H9 (cell line): Measurements from ENCODE around the gene FADS2. TPM values are rescaled to one million over a fixed set of nuclear protein-coding genes. Genes with fewer than 3 reads are reported as not detected.

Experiments used
- DNase-seq: peaks from one replicate; pipeline ENCODE4 v3.0.0-alpha.2; 2017
- H2AFZ ChIP-seq: one replicate; pipeline ENCODE4 v1.6.1; 2013; ENCODE audit warnings: mild to moderate bottlenecking, low read length, control low read depth, moderate library complexity
- H2AK5ac ChIP-seq: 2 replicates; pipeline ENCODE4 v1.6.1; 2013; ENCODE audit warnings: low read length, control low read depth, mixed read lengths; ENCODE audit not compliant: insufficient read length
- H2BK120ac ChIP-seq: one replicate; pipeline ENCODE4 v1.6.1; 2013; ENCODE audit warnings: low read depth, mild to moderate bottlenecking, low read length, control low read depth, inconsistent platforms; ENCODE audit not compliant: poor library complexity, severe bottlenecking
- H2BK12ac ChIP-seq: 2 replicates; pipeline ENCODE4 v1.6.1; 2013; ENCODE audit warnings: low read length, control low read depth, mixed read lengths, low read depth; ENCODE audit not compliant: insufficient read length
- H2BK15ac ChIP-seq: 2 replicates; pipeline ENCODE4 v1.6.1; 2013; ENCODE audit warnings: low read depth, low read length, control low read depth
- H2BK20ac ChIP-seq: one replicate; pipeline ENCODE4 v1.6.1; 2013; ENCODE audit warnings: low read depth, mild to moderate bottlenecking, low read length, control low read depth, inconsistent platforms; ENCODE audit not compliant: poor library complexity, severe bottlenecking
- H2BK5ac ChIP-seq: 2 replicates; pipeline ENCODE4 v1.6.1; 2013; ENCODE audit warnings: low read length, control low read depth, mixed read lengths; ENCODE audit not compliant: insufficient read length
- H3K14ac ChIP-seq: 2 replicates; pipeline ENCODE4 v1.6.1; 2013; ENCODE audit warnings: low read length, control low read depth; ENCODE audit not compliant: insufficient read depth
- H3K18ac ChIP-seq: 2 replicates; pipeline ENCODE4 v1.6.1; 2013; ENCODE audit warnings: low read depth, mild to moderate bottlenecking, mixed read lengths, low read length, control low read depth; ENCODE audit not compliant: insufficient read length
- H3K23ac ChIP-seq: 2 replicates; pipeline ENCODE4 v1.6.1; 2013; ENCODE audit warnings: low read length, control low read depth, mixed read lengths, low read depth; ENCODE audit not compliant: insufficient read length
- H3K23me2 ChIP-seq: 2 replicates; pipeline ENCODE4 v1.6.1; 2013; ENCODE audit warnings: low read depth, mild to moderate bottlenecking, mixed read lengths, low read length, control low read depth; ENCODE audit not compliant: insufficient read length, poor library complexity, severe bottlenecking
- H3K27ac ChIP-seq: 2 replicates; pipeline ENCODE4 v1.5.1; 2013; ENCODE audit warnings: low read length, control low read depth, mixed read lengths, low read depth; ENCODE audit not compliant: insufficient read length
- H3K27me3 ChIP-seq: 2 replicates; pipeline ENCODE4 v1.6.1; 2013; ENCODE audit warnings: low read length, control low read depth, inconsistent platforms; ENCODE audit not compliant: insufficient read depth
- H3K4ac ChIP-seq: 2 replicates; pipeline ENCODE4 v1.6.1; 2013; ENCODE audit warnings: low read depth, mild to moderate bottlenecking, control low read depth, inconsistent platforms, low read length, moderate library complexity
- H3K4me1 ChIP-seq: 2 replicates; pipeline ENCODE4 v1.6.1; 2013; ENCODE audit warnings: low read length, control low read depth, inconsistent platforms; ENCODE audit not compliant: insufficient read depth
- H3K4me2 ChIP-seq: 2 replicates; pipeline ENCODE4 v1.6.1; 2013; ENCODE audit warnings: low read length, control low read depth, mixed read lengths; ENCODE audit not compliant: insufficient read length, insufficient read depth
- H3K56ac ChIP-seq: 2 replicates; pipeline ENCODE4 v1.6.1; 2013; ENCODE audit warnings: low read depth, mild to moderate bottlenecking, mixed read lengths, low read length, control low read depth; ENCODE audit not compliant: insufficient read length
- H3K79me1 ChIP-seq: 2 replicates; pipeline ENCODE4 v1.6.1; 2013; ENCODE audit warnings: low read depth, mild to moderate bottlenecking, moderate library complexity, low read length, control low read depth, inconsistent platforms; ENCODE audit not compliant: insufficient read depth, poor library complexity, severe bottlenecking
- H3K79me2 ChIP-seq: 2 replicates; pipeline ENCODE4 v1.6.1; 2013; ENCODE audit warnings: low read length, control low read depth, inconsistent platforms; ENCODE audit not compliant: insufficient read depth
- H3K9ac ChIP-seq: 2 replicates; pipeline ENCODE4 v1.6.1; 2013; ENCODE audit warnings: low read length, control low read depth, mixed read lengths; ENCODE audit not compliant: insufficient read length; ENCODE audit errors: extremely low read depth
- H3K9me3 ChIP-seq: one replicate; pipeline ENCODE4 v1.6.1; 2013; ENCODE audit warnings: low read depth, low read length, inconsistent platforms; ENCODE audit not compliant: control insufficient read depth
- H3T11ph ChIP-seq: one replicate; pipeline ENCODE4 v1.6.1; 2013; ENCODE audit warnings: mild to moderate bottlenecking, low read length, control low read depth, inconsistent platforms
- H4K20me1 ChIP-seq: one replicate; pipeline ENCODE4 v1.6.1; 2013; ENCODE audit not compliant: control insufficient read depth, insufficient read length, insufficient read depth
- H4K5ac ChIP-seq: 2 replicates; pipeline ENCODE4 v1.6.1; 2013; ENCODE audit warnings: low read depth, mild to moderate bottlenecking, mixed read lengths, low read length, control low read depth; ENCODE audit not compliant: insufficient read length
- H4K8ac ChIP-seq: replicated peaks from 2 replicates; pipeline ENCODE4 v1.6.1; 2013; ENCODE audit warnings: low read length, control low read depth, mixed read lengths, low read depth; ENCODE audit not compliant: insufficient read length
- H4K91ac ChIP-seq: 2 replicates; pipeline ENCODE4 v1.6.1; 2013; ENCODE audit warnings: low read depth, mild to moderate bottlenecking, moderate library complexity, mixed read lengths, low read length, control low read depth; ENCODE audit not compliant: insufficient read length
- H3K27ac Mint-ChIP-seq, 3 experiments: 2 replicates in 2 of 3; 3 replicates in 1 of 3; pipeline ENCODE4 v1.8.0; 2020 to 2021; ENCODE audit warnings: mixed read lengths in 3 of 3, mild to moderate bottlenecking in 1 of 3, moderate library complexity in 1 of 3
- H3K27me3 Mint-ChIP-seq: 2 replicates; pipeline ENCODE4 v1.8.0; 2021; ENCODE audit warnings: low read depth, mild to moderate bottlenecking, moderate library complexity, mixed read lengths
- H3K36me3 Mint-ChIP-seq, 3 experiments: 2 replicates in 2 of 3; 3 replicates in 1 of 3; pipeline ENCODE4 v1.8.0; 2020 to 2021; ENCODE audit warnings: low read depth in 3 of 3, mixed read lengths in 3 of 3; ENCODE audit not compliant: insufficient read depth in 1 of 3
- H3K4me1 Mint-ChIP-seq, 2 experiments: 2 replicates each; pipeline ENCODE4 v1.8.0; 2020; ENCODE audit warnings: mixed read lengths in 2 of 2
- H3K4me3 Mint-ChIP-seq, 2 experiments: 2 replicates in 1 of 2; 3 replicates in 1 of 2; pipeline ENCODE4 v1.8.0; 2020 to 2021; ENCODE audit warnings: mild to moderate bottlenecking in 2 of 2, mixed read lengths in 2 of 2, moderate library complexity in 1 of 2
- H3K9me3 Mint-ChIP-seq, 2 experiments: 2 replicates in 1 of 2; 3 replicates in 1 of 2; pipeline ENCODE4 v1.8.0; 2020; ENCODE audit warnings: mild to moderate bottlenecking in 2 of 2, mixed read lengths in 2 of 2, moderate library complexity in 1 of 2
- WGBS: extraction: QIAGEN DNeasy Blood & Tissue Kit; methylation state at CpG from one replicate; pipeline ENCODE4 v1.1.7; 2013; ENCODE audit warnings: missing lambda C conversion rate, low lambda C conversion rate, mixed read lengths; ENCODE audit not compliant: insufficient read length; ENCODE audit errors: extremely low coverage; 5-methylcytosine and 5-hydroxymethylcytosine counted together
- total RNA-seq: library from RNA; stranded (reverse); gene quantifications from 2 replicates; pipeline ENCODE4 v1.2.1, GENCODE V29; 2021
- TF ChIP-seq, protein P1 (sequence below): fragments of 200-600 bp; sonication (generic); conservative IDR thresholded peaks from 3 replicates; pipeline ENCODE4 v1.8.0; 2021; ENCODE audit warnings: antibody characterized with exemption, mild to moderate bottlenecking

Gene FADS2
- total RNA-seq, 1 experiment from 2014 or later, result 322 TPM

- Histone ChIP-seq H2BK120ac (no peak overlapping the region), H3K18ac (no peak overlapping the region), H3K9me3 (no peaks in the 10 kb centered on the region), H4K20me1 (no peaks in the 10 kb centered on the region), H3K14ac (no peak overlapping the region), H2BK15ac (no peak overlapping the region), H3K27me3 (no peaks in the 10 kb centered on the region), H3K23me2 (peaks cover 7% of the 10 kb centered on the region), H3K56ac (no peak overlapping the region), H4K5ac (no peak overlapping the region), H2BK12ac (no peak overlapping the region), H3K79me2 (0 out of 2 replicates have a peak, but pooled peaks cover 2% of the 10 kb centered on the region), H3K23ac (no peak overlapping the region), H2BK20ac (no peak overlapping the region), H3K4me2 (no peak overlapping the region), H4K91ac (no peak overlapping the region), H3K4ac (no peak overlapping the region), H3K79me1 (no peaks in the 10 kb centered on the region), H4K8ac (no peak overlapping the region), H3T11ph (no peak overlapping the region), H2AFZ (no peak overlapping the region), H3K4me1 (no peaks in the 10 kb centered on the region), H2AK5ac (no peak overlapping the region), H3K9ac (no peak overlapping the region), H2BK5ac (no peak overlapping the region), H3K27ac (no peak overlapping the region)
- no CpG with 5 or more reads among the region's 13 CpGs for WGBS
- TF ChIP-seq, protein P1, sequence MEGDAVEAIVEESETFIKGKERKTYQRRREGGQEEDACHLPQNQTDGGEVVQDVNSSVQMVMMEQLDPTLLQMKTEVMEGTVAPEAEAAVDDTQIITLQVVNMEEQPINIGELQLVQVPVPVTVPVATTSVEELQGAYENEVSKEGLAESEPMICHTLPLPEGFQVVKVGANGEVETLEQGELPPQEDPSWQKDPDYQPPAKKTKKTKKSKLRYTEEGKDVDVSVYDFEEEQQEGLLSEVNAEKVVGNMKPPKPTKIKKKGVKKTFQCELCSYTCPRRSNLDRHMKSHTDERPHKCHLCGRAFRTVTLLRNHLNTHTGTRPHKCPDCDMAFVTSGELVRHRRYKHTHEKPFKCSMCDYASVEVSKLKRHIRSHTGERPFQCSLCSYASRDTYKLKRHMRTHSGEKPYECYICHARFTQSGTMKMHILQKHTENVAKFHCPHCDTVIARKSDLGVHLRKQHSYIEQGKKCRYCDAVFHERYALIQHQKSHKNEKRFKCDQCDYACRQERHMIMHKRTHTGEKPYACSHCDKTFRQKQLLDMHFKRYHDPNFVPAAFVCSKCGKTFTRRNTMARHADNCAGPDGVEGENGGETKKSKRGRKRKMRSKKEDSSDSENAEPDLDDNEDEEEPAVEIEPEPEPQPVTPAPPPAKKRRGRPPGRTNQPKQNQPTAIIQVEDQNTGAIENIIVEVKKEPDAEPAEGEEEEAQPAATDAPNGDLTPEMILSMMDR, result no peak
- H3K36me3 Mint-ChIP-seq, result peaks cover 0 to 6% (median 2%) of the 10 kb centered on the region in 3 experiments; a peak in 4 of 7 replicates
- no peak overlapping the region for H3K4me3 Mint-ChIP-seq
- H3K27me3 Mint-ChIP-seq, result no peaks in the 10 kb centered on the region; the same call in 1 of the 2 replicates
- H3K27ac Mint-ChIP-seq, result no peak overlapping the region; a peak in 1 of 7 replicates
- peaks cover 15 to 28% of the 10 kb centered on the region in 2 experiments for H3K4me1 Mint-ChIP-seq
- peaks cover 0 to 5% of the 10 kb centered on the region in 2 experiments; a peak in 2 of 5 replicates for H3K9me3 Mint-ChIP-seq
- DNase-seq, result no peak
Observed at GRCh38 chr11:61885784-61886580, 57.9 kb downstream of the FADS2 start.
